ENCODE data around the gene CNTN4.
"Not testable (repeated sequence)": the region's sequence is repeated elsewhere in the genome, so short reads cannot be mapped to it uniquely, and the experiment has no call there.

The CNTN4 gene

GRCh38 chr3:2727101-2727500 lies 628.4 kb downstream of the CNTN4 start:
- DNase-seq, result no peak

GRCh38 chr3:2727610-2728318 lies 629.1 kb downstream of the CNTN4 start:
- DNase-seq, result no peak

GRCh38 chr3:2731843-2732242 lies 633.2 kb downstream of the CNTN4 start:
- no peak for DNase-seq

DNA sequence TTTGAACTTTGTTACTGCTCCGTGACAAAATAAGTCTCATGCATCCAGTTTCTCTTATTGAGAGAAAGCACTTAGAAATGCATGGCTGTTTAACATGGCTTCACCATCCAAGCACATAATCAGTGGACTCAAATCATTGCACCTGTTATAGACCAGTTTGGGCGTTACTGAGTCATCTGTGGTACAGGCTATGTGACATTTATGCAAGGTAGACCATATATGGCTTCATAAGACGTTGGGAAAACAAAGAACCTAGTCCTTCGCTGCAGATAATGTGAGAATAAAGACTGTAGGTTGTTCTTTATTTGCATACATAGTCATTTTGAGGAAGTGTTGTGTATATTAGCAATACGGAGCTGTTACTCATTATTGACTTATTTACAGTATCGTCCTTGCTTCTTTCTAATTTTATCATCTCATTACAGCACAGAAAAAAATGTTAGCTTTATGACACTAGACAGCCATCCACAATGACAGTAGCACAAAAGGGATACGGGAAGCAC lies 636.8 kb downstream of the CNTN4 start:
- DNase-seq, result no peak

GRCh38 chr3:2741516-2741915 lies 642.9 kb downstream of the CNTN4 start:
- no peak for DNase-seq

DNA sequence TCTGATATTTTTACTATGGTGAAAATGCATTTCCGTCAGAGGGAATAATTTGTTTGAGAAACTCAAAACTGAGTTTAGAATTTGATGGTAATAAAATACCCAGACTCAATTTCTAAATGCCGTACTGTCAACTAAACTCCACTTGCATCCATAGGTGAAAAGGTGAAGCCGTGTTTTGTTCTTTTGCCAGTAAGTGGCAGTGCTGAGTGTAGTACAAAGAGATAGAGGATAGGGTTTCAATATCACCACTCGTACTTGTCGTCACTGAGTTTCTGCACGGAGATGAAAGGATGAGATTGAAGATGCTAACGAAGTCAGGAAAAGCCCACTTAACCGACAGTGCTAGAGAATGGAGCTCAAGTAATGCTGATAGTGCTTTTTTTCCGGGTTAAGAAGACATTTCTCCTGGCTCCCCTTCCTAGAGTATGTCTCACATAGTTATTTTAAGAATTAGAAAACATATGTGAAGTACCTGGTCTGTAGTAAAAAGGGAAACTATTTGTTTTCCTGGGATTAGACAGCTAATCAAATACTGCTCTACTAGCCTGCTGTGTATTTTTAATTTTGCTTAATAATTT lies 666.4 kb downstream of the CNTN4 start:
- no peak for DNase-seq

GRCh38 chr3:2770451-2770850 lies 671.8 kb downstream of the CNTN4 start:
- DNase-seq, result no peak

DNA sequence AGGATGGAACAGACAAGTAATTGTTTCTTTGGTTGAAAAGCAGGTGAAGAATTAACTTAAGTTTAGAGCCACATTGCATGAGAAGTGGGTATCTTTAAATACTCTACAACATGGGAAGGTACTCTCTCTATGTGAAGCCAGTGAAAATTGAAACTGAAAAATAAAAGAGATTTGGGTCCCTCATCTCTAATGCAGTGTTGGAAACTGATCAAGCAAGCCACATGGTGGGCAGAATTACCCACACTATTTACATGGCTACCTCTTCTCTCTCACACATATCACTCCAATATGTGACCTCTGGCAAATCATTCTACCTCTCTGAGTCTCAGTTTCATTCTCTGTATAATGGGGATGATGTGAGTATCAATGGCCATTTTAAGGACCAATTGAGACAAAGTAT lies 672.5 kb downstream of the CNTN4 start:
- DNase-seq, result no peak

DNA sequence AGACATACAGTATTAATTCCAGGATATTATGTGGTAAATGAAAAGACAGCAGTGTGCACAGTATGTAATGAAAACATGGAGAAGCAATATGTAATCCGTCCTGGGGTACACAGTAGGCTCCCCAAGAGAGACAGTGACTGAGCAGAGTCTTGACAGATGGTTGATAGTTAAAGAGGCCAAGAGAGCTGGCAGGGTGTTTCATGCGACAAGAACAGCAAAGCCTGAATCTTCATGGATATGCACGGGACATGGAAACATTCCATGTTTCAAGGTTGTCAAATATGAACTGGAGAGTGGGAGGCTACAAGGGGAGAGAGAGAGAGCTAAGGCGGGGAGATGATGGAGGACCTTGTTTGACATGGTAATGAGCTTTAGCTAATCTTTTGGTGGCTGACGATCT lies 673.1 kb downstream of the CNTN4 start:
- DNase-seq, result no peak

- no peak for DNase-seq
These were observed 674.1 kb downstream of the CNTN4 start for GRCh38 chr3:2772803-2773202.

DNA sequence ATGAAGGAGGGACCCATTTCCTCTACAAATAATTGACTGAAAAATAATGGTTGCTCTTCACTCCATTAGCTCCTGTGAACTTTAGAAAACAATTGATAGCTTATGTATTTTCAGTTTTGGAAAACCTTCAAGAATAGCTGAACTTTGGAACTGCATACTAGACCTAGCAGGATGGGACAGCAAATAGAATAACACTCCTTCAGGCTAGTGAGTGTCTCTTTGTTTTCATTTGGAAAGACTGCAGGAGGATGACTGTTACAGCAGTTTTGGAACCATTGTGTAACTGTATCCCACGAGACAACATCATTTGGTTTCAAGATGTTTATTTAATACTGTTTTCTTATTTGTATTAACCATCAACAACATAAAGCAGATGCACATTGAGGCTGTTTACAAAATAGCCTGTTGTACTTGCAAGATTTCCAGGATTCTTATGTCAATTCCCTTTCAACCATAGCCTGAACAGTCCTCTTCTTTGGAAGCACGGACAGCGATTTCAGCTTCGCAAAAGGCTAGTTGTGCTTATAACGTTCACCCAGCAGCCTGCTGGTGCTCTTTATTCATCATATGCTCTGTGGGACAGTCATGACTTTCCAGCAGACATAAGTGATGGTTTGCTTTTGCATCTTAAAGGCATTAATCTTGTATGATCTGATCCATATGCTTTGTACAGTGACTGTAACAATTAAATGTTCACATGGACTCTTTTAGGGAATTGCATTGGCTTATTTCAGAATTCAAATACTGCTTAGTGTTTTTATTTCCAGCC lies 676.0 kb downstream of the CNTN4 start:
- no peak for DNase-seq

DNA sequence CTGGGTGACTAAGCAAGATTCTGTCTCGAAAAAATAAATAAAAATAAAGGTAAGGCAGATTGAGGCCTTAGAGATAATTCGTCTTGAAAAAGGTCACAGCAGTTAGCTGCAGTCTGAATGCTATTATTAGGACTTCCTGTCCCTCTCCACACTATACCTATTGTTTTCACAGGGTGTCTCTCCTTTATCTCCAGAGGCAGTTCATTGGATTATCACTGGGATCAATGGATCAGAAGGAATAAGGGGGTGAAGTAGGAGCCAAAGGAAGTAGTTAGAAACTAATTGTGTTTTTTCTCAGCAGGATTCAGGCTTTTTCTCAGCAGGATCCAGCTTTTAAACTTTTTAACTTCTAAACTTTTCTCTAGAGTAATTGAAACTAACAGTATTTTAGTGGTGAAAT lies 684.6 kb downstream of the CNTN4 start:
- DNase-seq, result no peak

- no peak for DNase-seq
These were observed 686.0 kb downstream of the CNTN4 start for GRCh38 chr3:2784627-2785026.

GRCh38 chr3:2790266-2790815 lies 691.7 kb downstream of the CNTN4 start:
- no peak for DNase-seq

- DNase-seq, result no peak
These were observed 693.8 kb downstream of the CNTN4 start for GRCh38 chr3:2792432-2792831.

DNA sequence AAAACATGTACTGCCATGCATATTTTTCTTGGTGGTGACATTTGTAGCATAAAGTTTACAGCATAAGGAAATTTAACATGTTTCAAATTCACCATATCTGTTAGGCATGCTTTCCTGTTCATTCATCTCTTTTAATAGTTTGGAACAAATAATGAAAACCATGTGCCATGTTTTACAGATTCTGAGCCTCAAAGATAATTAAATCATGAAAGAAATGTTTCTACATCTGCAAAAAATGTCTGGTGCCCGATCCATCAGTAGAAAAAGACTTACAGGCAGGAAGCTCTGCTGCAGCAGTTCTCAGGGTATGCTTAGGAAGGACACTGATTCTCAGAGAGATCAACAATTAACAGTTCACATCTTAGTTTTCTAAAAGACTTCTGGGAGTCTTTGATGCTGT lies 695.3 kb downstream of the CNTN4 start:
- DNase-seq, result no peak

GRCh38 chr3:2802429-2802828 lies 703.8 kb downstream of the CNTN4 start:
- no peak for DNase-seq

GRCh38 chr3:2807514-2807913 lies 708.8 kb downstream of the CNTN4 start:
- DNase-seq, result no peak

- no peak for DNase-seq
These were observed 712.1 kb downstream of the CNTN4 start for GRCh38 chr3:2810723-2811122.

- DNase-seq, result no peak
These were observed 720.9 kb downstream of the CNTN4 start for GRCh38 chr3:2819571-2819970.

DNA sequence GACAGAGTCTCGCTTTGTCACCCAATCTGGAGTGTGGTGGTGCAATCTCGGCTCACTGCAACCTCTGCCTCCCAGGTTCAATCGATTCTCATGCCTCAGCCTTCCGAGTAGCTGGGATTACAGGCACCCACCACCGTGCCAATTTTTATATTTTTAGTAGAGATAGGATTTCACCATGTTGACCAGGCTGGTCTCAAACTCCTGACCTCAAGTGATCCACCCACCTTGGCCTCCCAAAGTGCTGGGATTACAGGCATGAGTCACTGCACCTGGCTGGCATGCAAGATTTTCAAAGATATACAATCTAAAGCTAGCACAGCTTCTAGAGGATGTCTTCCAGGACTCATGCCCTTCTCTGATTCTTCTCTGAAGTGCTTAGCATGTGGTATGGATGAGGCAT lies 722.3 kb downstream of the CNTN4 start:
- DNase-seq, result not testable (repeated sequence)

DNA sequence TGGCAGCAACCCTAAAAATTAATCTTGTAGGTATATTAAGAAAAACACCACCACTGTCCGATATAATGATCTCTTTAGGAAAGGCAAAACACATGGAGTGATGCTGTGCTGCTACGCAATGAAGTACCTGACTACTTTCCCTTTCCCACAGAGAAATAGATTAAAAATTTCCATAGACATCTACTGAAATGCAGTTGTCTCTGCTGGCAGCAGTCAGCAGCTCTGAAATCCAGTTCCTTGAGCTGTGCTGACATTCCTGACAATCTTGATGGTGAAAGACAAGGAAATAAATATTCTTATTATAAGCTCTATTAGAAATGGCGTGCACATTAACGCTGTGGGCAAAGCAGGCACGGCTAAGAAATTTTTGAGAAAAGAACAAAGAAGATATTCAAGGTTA lies 723.9 kb downstream of the CNTN4 start:
- no peak for DNase-seq

GRCh38 chr3:2823031-2823430 lies 724.4 kb downstream of the CNTN4 start:
- DNase-seq, result no peak
